ENCODE data around the gene CAMTA1. TPM values are rescaled to one million over a fixed set of nuclear protein-coding genes. Genes with fewer than 3 reads are reported as not detected.

CAMTA1 gene
- total RNA-seq, 2 donors from 2014 or later: 55.3 to 69.5 TPM

- DNase-seq (no peak), ATAC-seq (no peak)
- peaks cover 2% of the 10 kb centered on the region for H3K4me1 Mint-ChIP-seq
- H3K4me3 Mint-ChIP-seq: no peak overlapping the region
- no peaks in the 10 kb centered on the region for H3K9me3 ChIP-seq (ENCODE audit: control insufficient read depth, low read length, poor library complexity, severe bottlenecking)
- H3K27ac Mint-ChIP-seq: no peak overlapping the region
- H3K27me3 Mint-ChIP-seq: peaks cover 26% of the 10 kb centered on the region
- no peaks in the 10 kb centered on the region for H3K36me3 Mint-ChIP-seq (ENCODE audit: low read depth)
Measured at GRCh38 chr1:7026169-7026568, 240.9 kb downstream of the CAMTA1 start.

GRCh38 chr1:7032992-7033391, 247.7 kb downstream of the CAMTA1 start:
- H3K27me3 Mint-ChIP-seq: peaks cover 19% of the 10 kb centered on the region
- DNase-seq (no peak), ATAC-seq (no peak)
- H3K27ac Mint-ChIP-seq: no peak overlapping the region
- H3K4me1 Mint-ChIP-seq: no peaks in the 10 kb centered on the region
- H3K4me3 Mint-ChIP-seq: no peak overlapping the region
- peaks cover 6% of the 10 kb centered on the region for H3K9me3 ChIP-seq (ENCODE audit: control insufficient read depth, low read length, poor library complexity, severe bottlenecking)
- no peaks in the 10 kb centered on the region for H3K36me3 Mint-ChIP-seq (ENCODE audit: low read depth)

- H3K9me3 ChIP-seq (ENCODE audit: control insufficient read depth, low read length, poor library complexity, severe bottlenecking): peaks cover 6% of the 10 kb centered on the region
- H3K36me3 Mint-ChIP-seq (ENCODE audit: low read depth): no peaks in the 10 kb centered on the region
- no peaks in the 10 kb centered on the region for H3K4me1 Mint-ChIP-seq
- peaks cover 33% of the 10 kb centered on the region for H3K27me3 Mint-ChIP-seq
- no peak overlapping the region for H3K27ac Mint-ChIP-seq
- DNase-seq (no peak), ATAC-seq (no peak)
- H3K4me3 Mint-ChIP-seq: no peak overlapping the region
Measured at GRCh38 chr1:7036386-7036785, 251.1 kb downstream of the CAMTA1 start.

- no peak for DNase-seq
- no peak for ATAC-seq
- H3K27me3 Mint-ChIP-seq: peaks cover 54% of the 10 kb centered on the region
Measured at GRCh38 chr1:7039590-7040220, 254.5 kb downstream of the CAMTA1 start.

GRCh38 chr1:7040969-7041695, 255.9 kb downstream of the CAMTA1 start:
- Mint-ChIP-seq H3K4me1 (peaks cover 3% of the 10 kb centered on the region), H3K36me3 (ENCODE audit: low read depth) (no peaks in the 10 kb centered on the region), H3K4me3 (no peak overlapping the region), H3K27ac (no peak overlapping the region), H3K27me3 (peaks cover 63% of the 10 kb centered on the region)
- no peaks in the 10 kb centered on the region for H3K9me3 ChIP-seq (ENCODE audit: control insufficient read depth, low read length, poor library complexity, severe bottlenecking)
- ATAC-seq (no peak), DNase-seq (no peak)

More at GRCh38 chr1:7039590-7040220, 254.5 kb downstream of the CAMTA1 start:
- Mint-ChIP-seq H3K4me3 (no peak overlapping the region), H3K4me1 (peaks cover 3% of the 10 kb centered on the region), H3K27ac (no peak overlapping the region), H3K36me3 (ENCODE audit: low read depth) (no peaks in the 10 kb centered on the region)
- H3K9me3 ChIP-seq (ENCODE audit: control insufficient read depth, low read length, poor library complexity, severe bottlenecking): no peaks in the 10 kb centered on the region

- peaks cover 3% of the 10 kb centered on the region for H3K4me1 Mint-ChIP-seq
- H3K9me3 ChIP-seq (ENCODE audit: control insufficient read depth, low read length, poor library complexity, severe bottlenecking): no peaks in the 10 kb centered on the region
- H3K27ac Mint-ChIP-seq: no peak overlapping the region
- H3K36me3 Mint-ChIP-seq (ENCODE audit: low read depth): no peaks in the 10 kb centered on the region
- H3K4me3 Mint-ChIP-seq: no peak overlapping the region
- no peak for DNase-seq
- ATAC-seq: no peak
- peaks cover 51% of the 10 kb centered on the region for H3K27me3 Mint-ChIP-seq
Measured at GRCh38 chr1:7042322-7043190, 257.3 kb downstream of the CAMTA1 start.

GRCh38 chr1:7043191-7043549, 257.9 kb downstream of the CAMTA1 start:
- Mint-ChIP-seq H3K27ac (no peak overlapping the region), H3K4me3 (no peak overlapping the region), H3K4me1 (peaks cover 3% of the 10 kb centered on the region), H3K36me3 (ENCODE audit: low read depth) (no peaks in the 10 kb centered on the region), H3K27me3 (peaks cover 57% of the 10 kb centered on the region)
- DNase-seq (no peak), ATAC-seq (no peak)
- no peaks in the 10 kb centered on the region for H3K9me3 ChIP-seq (ENCODE audit: control insufficient read depth, low read length, poor library complexity, severe bottlenecking)

- DNase-seq: no peak
- Mint-ChIP-seq H3K27me3 (peaks cover 57% of the 10 kb centered on the region), H3K4me1 (peaks cover 3% of the 10 kb centered on the region), H3K4me3 (no peak overlapping the region), H3K36me3 (ENCODE audit: low read depth) (no peaks in the 10 kb centered on the region), H3K27ac (no peak overlapping the region)
- ATAC-seq: no peak
- no peaks in the 10 kb centered on the region for H3K9me3 ChIP-seq (ENCODE audit: control insufficient read depth, low read length, poor library complexity, severe bottlenecking)
Measured at GRCh38 chr1:7043719-7044535, 258.7 kb downstream of the CAMTA1 start.

- Mint-ChIP-seq H3K4me3 (no peak overlapping the region), H3K27ac (no peak overlapping the region), H3K27me3 (peaks cover 62% of the 10 kb centered on the region), H3K36me3 (ENCODE audit: low read depth) (no peaks in the 10 kb centered on the region), H3K4me1 (peaks cover 3% of the 10 kb centered on the region)
- no peak for ATAC-seq
- H3K9me3 ChIP-seq (ENCODE audit: control insufficient read depth, low read length, poor library complexity, severe bottlenecking): no peaks in the 10 kb centered on the region
- no peak for DNase-seq
Measured at GRCh38 chr1:7045897-7046296, 260.6 kb downstream of the CAMTA1 start.

- H3K4me1 Mint-ChIP-seq: peaks cover 3% of the 10 kb centered on the region
- H3K27ac Mint-ChIP-seq: no peak overlapping the region
- H3K36me3 Mint-ChIP-seq (ENCODE audit: low read depth): no peaks in the 10 kb centered on the region
- no peak overlapping the region for H3K4me3 Mint-ChIP-seq
- no peaks in the 10 kb centered on the region for H3K9me3 ChIP-seq (ENCODE audit: control insufficient read depth, low read length, poor library complexity, severe bottlenecking)
- ATAC-seq (no peak), DNase-seq (no peak)
- peaks cover 58% of the 10 kb centered on the region for H3K27me3 Mint-ChIP-seq
Measured at GRCh38 chr1:7046314-7046713, 261.1 kb downstream of the CAMTA1 start.

GRCh38 chr1:7046891-7047290, 261.6 kb downstream of the CAMTA1 start:
- Mint-ChIP-seq H3K4me3 (no peak overlapping the region), H3K4me1 (peaks cover under 1% of the 10 kb centered on the region), H3K27ac (no peak overlapping the region), H3K36me3 (ENCODE audit: low read depth) (no peaks in the 10 kb centered on the region), H3K27me3 (peaks cover 52% of the 10 kb centered on the region)
- ATAC-seq (no peak), DNase-seq (no peak)
- H3K9me3 ChIP-seq (ENCODE audit: control insufficient read depth, low read length, poor library complexity, severe bottlenecking): no peaks in the 10 kb centered on the region

- H3K4me1 Mint-ChIP-seq: no peaks in the 10 kb centered on the region
- no peaks in the 10 kb centered on the region for H3K9me3 ChIP-seq (ENCODE audit: control insufficient read depth, low read length, poor library complexity, severe bottlenecking)
- H3K36me3 Mint-ChIP-seq (ENCODE audit: low read depth): no peaks in the 10 kb centered on the region
- no peak overlapping the region for H3K4me3 Mint-ChIP-seq
- peaks cover 50% of the 10 kb centered on the region for H3K27me3 Mint-ChIP-seq
- H3K27ac Mint-ChIP-seq: no peak overlapping the region
- ATAC-seq (no peak), DNase-seq (no peak)
Measured at GRCh38 chr1:7047866-7048265, 262.6 kb downstream of the CAMTA1 start.

- H3K9me3 ChIP-seq (ENCODE audit: control insufficient read depth, low read length, poor library complexity, severe bottlenecking): no peaks in the 10 kb centered on the region
- no peak for DNase-seq
- ATAC-seq: no peak
- H3K27me3 Mint-ChIP-seq: peaks cover 50% of the 10 kb centered on the region
- no peak overlapping the region for H3K27ac Mint-ChIP-seq
- no peak overlapping the region for H3K4me3 Mint-ChIP-seq
- H3K36me3 Mint-ChIP-seq (ENCODE audit: low read depth): no peaks in the 10 kb centered on the region
- H3K4me1 Mint-ChIP-seq: no peaks in the 10 kb centered on the region
Measured at GRCh38 chr1:7048395-7048794, 263.1 kb downstream of the CAMTA1 start.
